ENCODE results near the gene FEV.
A peak's percentile ranks its signal among the peaks of the same experiment; 100 is the strongest.

The FEV gene

DNA sequence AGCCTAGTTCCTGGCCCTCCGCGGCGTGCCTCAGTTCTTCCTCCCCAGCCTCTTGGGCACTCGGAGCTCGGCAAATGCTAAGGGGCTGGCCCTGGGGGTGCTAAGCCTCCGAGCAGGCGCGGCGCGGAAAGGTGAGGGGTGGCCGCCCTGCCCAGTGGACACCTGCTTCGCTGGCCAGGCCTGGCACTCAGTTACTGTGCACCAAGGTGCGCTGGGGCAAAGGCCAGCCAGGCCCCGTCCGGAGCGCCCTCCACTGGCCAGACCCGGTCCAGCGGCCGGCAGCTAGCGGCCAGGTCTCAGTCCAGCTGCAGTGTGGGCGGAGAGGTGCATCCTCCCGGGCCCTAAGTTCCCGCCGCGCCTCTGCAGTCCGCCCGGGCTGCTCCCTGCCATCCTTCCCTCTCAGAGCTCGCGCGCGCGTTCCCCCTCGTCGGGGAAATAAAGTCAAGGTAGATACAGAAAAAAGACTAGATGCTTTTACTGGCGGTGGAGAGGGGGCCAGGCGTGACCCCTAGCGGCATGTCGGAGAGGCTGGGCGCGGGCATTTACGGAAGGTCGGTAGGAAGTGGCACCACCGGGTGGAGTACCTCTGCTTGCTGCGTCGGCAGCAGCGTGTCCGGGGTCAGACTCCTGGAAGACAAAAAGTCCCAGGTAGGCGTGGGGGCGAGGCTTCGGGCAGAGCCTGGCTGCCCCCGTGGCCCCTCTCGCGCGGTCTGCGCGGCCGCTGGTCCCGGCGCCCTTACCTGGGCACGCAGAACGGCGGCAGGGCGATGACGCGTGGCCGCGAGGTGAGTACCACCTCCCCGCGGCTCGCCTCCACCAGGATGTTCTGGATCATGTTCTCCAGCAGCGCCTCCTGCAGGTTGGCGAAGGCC lies 17.6 kb upstream of the FEV start:
- FAIRE-seq (peak; percentile 38), DNase-seq (ENCODE audit: insufficient read length, low spot score) (no peak)
- TF ChIP-seq PAX5 (IDR thresholded peaks at IDR 0.05; ENCODE audit: insufficient read depth, low read length, severe bottlenecking) (no peak), SPI1 (IDR thresholded peaks at IDR 0.05; ENCODE audit: low read depth, low read length) (no peak), POLR2AphosphoS5 (IDR thresholded peaks at IDR 0.05; ENCODE audit: low read depth, low read length) (no peak), POU2F2 (IDR thresholded peaks at IDR 0.05; ENCODE audit: low read depth, low read length) (no peak), POLR2A (IDR thresholded peaks at IDR 0.05; ENCODE audit: low read depth, low read length) (no peak), TAF1 (IDR thresholded peaks at IDR 0.05; ENCODE audit: low read depth, low read length) (no peak)

DNA sequence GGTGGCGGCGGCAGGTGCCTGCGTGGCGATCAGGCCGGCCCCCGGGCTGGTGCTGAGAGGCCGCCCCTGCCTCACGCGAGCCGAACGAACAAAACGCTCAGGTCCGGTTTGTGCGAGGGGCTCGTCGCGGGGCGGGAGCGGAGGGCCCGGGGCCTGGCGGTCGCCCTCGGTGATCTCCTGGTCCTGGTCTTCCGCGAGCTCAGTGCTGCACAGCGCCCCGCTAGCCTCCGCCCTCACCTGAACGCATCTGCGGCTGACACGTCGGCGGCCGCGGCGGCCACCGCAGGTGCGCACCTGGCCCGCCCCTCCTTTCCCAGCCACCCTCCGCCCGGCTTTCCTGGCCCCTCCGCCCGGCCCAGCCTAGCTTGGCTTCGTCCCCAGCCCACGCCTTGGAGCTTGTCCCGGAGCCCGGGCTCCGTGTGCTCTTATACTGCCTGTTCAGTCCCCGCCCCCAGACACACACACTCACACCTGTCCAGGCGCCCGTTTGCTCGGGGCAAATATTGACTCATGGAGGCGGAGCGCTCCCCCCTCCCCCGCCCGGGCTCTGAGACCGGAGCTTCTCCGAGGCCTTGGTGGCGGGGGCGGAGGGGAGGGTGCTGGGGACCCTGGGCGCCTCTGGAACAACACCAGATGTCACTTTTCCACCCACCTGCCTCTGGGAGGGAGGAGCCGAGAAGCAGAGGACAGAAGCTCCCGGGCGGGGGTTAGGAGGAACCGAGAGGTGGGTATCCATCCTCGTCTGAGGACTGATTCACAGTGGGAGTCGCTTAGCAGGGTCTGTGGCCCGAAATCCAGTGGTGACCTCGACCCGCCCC lies 16.8 kb upstream of the FEV start:
- TF ChIP-seq POLR2AphosphoS5 (IDR thresholded peaks at IDR 0.05; ENCODE audit: low read depth, low read length) (no peak), POLR2A (IDR thresholded peaks at IDR 0.05; ENCODE audit: low read depth, low read length) (no peak), POU2F2 (IDR thresholded peaks at IDR 0.05; ENCODE audit: low read depth, low read length) (no peak), PAX5 (IDR thresholded peaks at IDR 0.05; ENCODE audit: insufficient read depth, low read length, severe bottlenecking) (no peak), TAF1 (IDR thresholded peaks at IDR 0.05; ENCODE audit: low read depth, low read length) (no peak), SPI1 (IDR thresholded peaks at IDR 0.05; ENCODE audit: low read depth, low read length) (no peak)
- FAIRE-seq: no peak
- no peak for DNase-seq (ENCODE audit: insufficient read length, low spot score)

DNA sequence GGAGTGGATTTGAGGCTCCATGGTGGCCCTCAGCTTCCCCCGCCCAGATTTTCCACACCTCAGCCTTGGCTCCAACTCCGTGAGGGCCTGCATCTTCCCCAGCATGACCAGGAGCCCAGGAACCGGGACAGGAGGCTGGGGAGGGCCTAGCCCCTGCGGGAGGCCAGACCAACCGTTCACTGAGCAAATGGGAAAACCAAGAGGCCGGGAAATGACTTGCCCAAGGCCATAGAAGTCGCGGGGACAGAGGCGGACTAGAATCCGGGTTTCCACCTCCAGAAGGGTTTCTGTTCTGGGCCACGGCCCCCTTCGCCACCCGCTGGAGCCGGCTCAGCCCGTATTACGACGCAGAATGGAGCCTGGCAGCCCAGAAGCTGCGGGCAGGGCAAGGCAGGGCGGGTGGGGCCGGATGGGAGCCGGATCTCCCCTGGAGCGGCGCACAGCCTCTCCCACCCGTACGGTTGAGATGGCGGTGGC lies 16.2 kb upstream of the FEV start:
- DNase-seq (ENCODE audit: insufficient read length, low spot score) (no peak), FAIRE-seq (no peak)
- TF ChIP-seq POU2F2 (IDR thresholded peaks at IDR 0.05; ENCODE audit: low read depth, low read length): no peak
- TF ChIP-seq TAF1 (IDR thresholded peaks at IDR 0.05; ENCODE audit: low read depth, low read length): no peak
- no peak for TF ChIP-seq POLR2A (IDR thresholded peaks at IDR 0.05; ENCODE audit: low read depth, low read length)
- TF ChIP-seq PAX5 (IDR thresholded peaks at IDR 0.05; ENCODE audit: insufficient read depth, low read length, severe bottlenecking): no peak
- no peak for TF ChIP-seq SPI1 (IDR thresholded peaks at IDR 0.05; ENCODE audit: low read depth, low read length)
- no peak for TF ChIP-seq POLR2AphosphoS5 (IDR thresholded peaks at IDR 0.05; ENCODE audit: low read depth, low read length)

DNA sequence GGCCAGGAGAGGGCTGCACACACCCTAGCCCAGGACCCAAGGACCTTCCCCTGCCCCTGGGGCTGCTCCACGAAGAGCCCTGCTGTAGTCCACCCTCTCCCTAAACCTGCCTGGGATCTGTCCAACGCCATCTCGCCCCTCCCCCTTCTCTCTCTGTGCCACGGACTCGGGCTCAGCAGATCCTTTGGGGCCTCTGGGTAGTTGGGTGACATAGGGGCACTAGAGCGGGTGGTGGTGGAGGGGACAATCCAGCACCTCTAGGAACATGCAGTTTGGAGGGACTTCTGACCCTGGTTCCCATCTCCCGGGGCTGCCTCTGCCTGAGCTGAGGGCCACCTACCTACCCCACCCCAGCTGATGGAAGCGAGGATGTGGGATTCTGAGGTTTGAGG lies 15.6 kb upstream of the FEV start:
- TF ChIP-seq POLR2AphosphoS5 (IDR thresholded peaks at IDR 0.05; ENCODE audit: low read depth, low read length) (no peak), TAF1 (IDR thresholded peaks at IDR 0.05; ENCODE audit: low read depth, low read length) (no peak), POU2F2 (IDR thresholded peaks at IDR 0.05; ENCODE audit: low read depth, low read length) (no peak), SPI1 (IDR thresholded peaks at IDR 0.05; ENCODE audit: low read depth, low read length) (no peak), PAX5 (IDR thresholded peaks at IDR 0.05; ENCODE audit: insufficient read depth, low read length, severe bottlenecking) (no peak), POLR2A (IDR thresholded peaks at IDR 0.05; ENCODE audit: low read depth, low read length) (no peak)
- DNase-seq (ENCODE audit: insufficient read length, low spot score): no peak
- FAIRE-seq: no peak

DNA sequence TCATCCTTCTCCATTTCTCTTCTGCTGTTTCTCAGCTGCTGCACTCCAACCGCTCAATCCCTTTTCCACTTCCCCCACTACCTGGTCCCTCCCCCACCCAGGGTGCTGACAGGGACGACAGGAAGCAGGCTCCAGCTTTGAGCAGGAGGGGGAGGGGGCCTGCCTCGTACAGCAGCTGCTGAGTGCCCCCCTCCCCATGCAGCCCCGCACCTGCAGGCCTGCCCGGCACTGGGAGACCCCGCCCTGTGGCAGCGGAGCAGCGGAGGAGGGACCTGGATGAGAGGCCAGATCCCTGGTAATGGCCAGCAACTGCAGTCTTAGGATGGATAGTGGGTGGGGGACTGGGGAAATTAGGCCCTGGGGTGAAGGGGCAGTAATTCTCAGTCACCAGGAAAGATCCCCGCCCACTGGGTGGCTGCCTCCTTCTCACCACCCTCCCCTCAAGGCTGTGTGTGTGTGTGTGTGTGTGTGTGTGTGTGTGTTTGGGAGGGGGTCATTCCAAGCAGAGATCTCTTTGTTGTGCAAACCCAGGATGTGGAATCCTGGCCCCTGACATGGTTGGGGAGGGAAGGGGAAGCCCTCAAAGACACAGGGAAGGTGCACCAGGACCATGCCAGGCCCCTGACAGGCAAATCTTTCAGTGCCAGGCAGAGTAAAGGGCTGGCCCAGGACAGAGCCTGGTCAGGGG lies 15.0 kb upstream of the FEV start:
- no peak for TF ChIP-seq SPI1 (IDR thresholded peaks at IDR 0.05; ENCODE audit: low read depth, low read length)
- no peak for TF ChIP-seq POLR2A (IDR thresholded peaks at IDR 0.05; ENCODE audit: low read depth, low read length)
- TF ChIP-seq TAF1 (IDR thresholded peaks at IDR 0.05; ENCODE audit: low read depth, low read length): no peak
- TF ChIP-seq PAX5 (IDR thresholded peaks at IDR 0.05; ENCODE audit: insufficient read depth, low read length, severe bottlenecking): no peak
- FAIRE-seq (no peak), DNase-seq (ENCODE audit: insufficient read length, low spot score) (no peak)

DNA sequence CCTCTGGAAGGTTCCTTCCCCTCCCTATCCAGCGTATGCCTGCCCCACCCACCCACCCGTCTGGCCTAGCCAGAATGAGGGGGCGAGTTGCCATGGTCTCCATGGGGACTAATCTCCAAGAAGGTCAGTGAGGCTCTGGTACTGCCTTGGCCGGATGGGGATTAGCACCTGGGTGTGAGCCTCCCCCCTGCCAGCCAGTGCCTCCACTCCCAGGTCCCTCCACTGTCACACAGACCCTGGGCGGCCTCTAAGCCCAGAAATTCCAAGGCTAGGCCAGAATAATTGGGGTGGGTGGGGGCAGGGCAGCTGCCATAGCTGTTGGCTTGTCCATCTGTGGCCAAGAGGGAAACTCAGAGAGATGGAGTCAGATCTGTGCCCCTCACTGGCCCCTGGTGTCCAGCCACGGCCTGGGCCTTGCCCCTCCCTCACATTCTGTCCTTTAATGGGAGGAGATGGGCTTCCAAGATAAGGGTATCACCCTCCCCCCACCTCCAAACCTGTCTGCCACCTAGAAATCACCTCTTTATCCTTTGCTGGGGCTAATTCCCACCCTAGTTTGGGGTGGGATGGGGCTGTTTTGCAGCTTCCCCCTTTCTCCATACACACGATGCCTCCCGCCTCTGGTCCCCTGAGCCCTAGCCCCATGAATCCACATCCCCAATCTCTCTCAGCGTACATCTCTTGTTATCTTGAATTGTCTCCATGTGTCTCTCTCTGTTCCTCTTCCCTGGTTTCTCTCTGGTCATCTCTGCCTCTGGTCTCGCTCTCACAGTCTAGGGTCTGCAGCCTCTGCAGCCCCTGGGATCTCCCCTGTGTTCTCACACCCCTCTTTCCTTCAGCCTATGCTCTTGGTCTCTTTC lies 14.3 kb upstream of the FEV start:
- no peak for FAIRE-seq
- TF ChIP-seq PAX5 (IDR thresholded peaks at IDR 0.05; ENCODE audit: insufficient read depth, low read length, severe bottlenecking) (no peak), POLR2AphosphoS5 (IDR thresholded peaks at IDR 0.05; ENCODE audit: low read depth, low read length) (no peak), POU2F2 (IDR thresholded peaks at IDR 0.05; ENCODE audit: low read depth, low read length) (no peak), SPI1 (IDR thresholded peaks at IDR 0.05; ENCODE audit: low read depth, low read length) (no peak), TAF1 (IDR thresholded peaks at IDR 0.05; ENCODE audit: low read depth, low read length) (no peak), POLR2A (IDR thresholded peaks at IDR 0.05; ENCODE audit: low read depth, low read length) (no peak)
- no peak for DNase-seq (ENCODE audit: insufficient read length, low spot score)

DNA sequence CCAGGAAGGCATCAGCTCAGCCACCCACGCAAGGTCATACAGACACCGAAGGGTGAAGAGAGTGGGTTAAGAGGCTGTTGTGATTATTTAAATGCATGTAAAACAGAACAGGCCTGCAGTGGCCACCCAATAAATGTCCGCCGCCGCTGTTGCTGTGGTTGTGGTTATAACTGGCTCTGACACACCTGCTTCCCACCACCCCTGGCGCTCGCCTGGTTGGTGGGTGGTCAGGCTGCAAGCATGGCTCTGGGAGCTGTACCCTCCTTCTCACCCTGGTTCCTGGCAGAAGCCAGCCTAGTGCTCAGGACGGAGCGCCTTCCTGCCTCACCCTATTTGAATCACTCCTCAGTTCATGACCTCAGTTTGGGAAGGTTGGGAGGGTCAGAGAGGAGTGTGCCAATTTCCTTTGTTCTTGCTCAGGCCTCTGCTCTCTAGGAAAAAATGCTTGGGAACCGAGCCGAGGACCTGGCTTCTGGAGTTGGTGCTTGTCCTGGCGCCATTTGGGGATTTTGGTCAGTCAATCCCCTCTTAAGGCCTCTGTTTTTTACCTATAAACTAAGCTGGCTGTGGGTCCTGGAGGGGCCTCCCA lies 13.5 kb upstream of the FEV start:
- FAIRE-seq (no peak), DNase-seq (ENCODE audit: insufficient read length, low spot score) (no peak)
- TF ChIP-seq POLR2AphosphoS5 (IDR thresholded peaks at IDR 0.05; ENCODE audit: low read depth, low read length): no peak
- no peak for TF ChIP-seq POU2F2 (IDR thresholded peaks at IDR 0.05; ENCODE audit: low read depth, low read length)
- no peak for TF ChIP-seq PAX5 (IDR thresholded peaks at IDR 0.05; ENCODE audit: insufficient read depth, low read length, severe bottlenecking)
- TF ChIP-seq SPI1 (IDR thresholded peaks at IDR 0.05; ENCODE audit: low read depth, low read length): no peak
- no peak for TF ChIP-seq TAF1 (IDR thresholded peaks at IDR 0.05; ENCODE audit: low read depth, low read length)
- TF ChIP-seq POLR2A (IDR thresholded peaks at IDR 0.05; ENCODE audit: low read depth, low read length): no peak

DNA sequence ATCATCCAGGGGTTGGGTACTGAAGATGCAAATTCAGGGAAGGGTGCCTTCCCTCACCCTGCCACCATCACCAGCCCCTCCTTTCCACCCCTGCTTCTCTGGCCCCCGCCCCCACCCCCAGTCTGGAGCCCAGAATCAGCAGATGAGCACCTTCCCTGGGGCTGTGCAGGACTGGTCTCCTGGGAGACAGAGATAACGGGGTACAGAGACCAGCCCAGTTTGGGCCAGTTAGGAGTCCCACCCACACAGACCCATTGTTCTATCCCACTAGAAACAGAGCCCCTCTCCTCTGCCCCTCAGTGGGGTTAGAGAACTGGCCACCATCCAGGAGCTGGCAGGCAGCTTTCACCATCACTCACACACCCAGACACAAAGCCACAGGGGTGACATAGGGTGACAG lies 12.7 kb upstream of the FEV start:
- FAIRE-seq (no peak), DNase-seq (ENCODE audit: insufficient read length, low spot score) (no peak)
- TF ChIP-seq POLR2AphosphoS5 (IDR thresholded peaks at IDR 0.05; ENCODE audit: low read depth, low read length) (no peak), POU2F2 (IDR thresholded peaks at IDR 0.05; ENCODE audit: low read depth, low read length) (no peak), PAX5 (IDR thresholded peaks at IDR 0.05; ENCODE audit: insufficient read depth, low read length, severe bottlenecking) (no peak), TAF1 (IDR thresholded peaks at IDR 0.05; ENCODE audit: low read depth, low read length) (no peak), SPI1 (IDR thresholded peaks at IDR 0.05; ENCODE audit: low read depth, low read length) (no peak), POLR2A (IDR thresholded peaks at IDR 0.05; ENCODE audit: low read depth, low read length) (no peak)

All from GM12891 (cell line).